Prostate gland (tissue), 2 donors: ENCODE results near the gene TNS1. TPM values are rescaled to one million over a fixed set of nuclear protein-coding genes. Genes with fewer than 3 reads are reported as not detected.

Experiments used
- DNase-seq: peaks from one replicate; pipeline ENCODE4 v3.0.0-alpha.2; 2019; ENCODE audit warnings: low spot score
- H3K27ac ChIP-seq, 2 donors: fragments of 200-600 bp; sonication (generic); 2 replicates each; pipeline ENCODE4 v1.5.1; 2017 to 2019
- H3K27me3 ChIP-seq: fragments of 200-600 bp; sonication (generic); replicated peaks from 2 replicates; pipeline ENCODE4 v1.5.1; 2019; ENCODE audit not compliant: insufficient read depth
- H3K36me3 ChIP-seq, 2 donors: fragments of 200-600 bp; sonication (generic); 1 replicate in 1 of 2; 2 replicates in 1 of 2; pipeline versions ENCODE4 v1.5.1 to v1.8.1; 2017 to 2019
- H3K4me1 ChIP-seq: fragments of 200-600 bp; sonication (generic); replicated peaks from 2 replicates; pipeline ENCODE4 v1.5.1; 2019
- H3K4me3 ChIP-seq, 2 donors: fragments of 200-600 bp; sonication (generic); 2 replicates each; pipeline ENCODE4 v1.5.1; 2017 to 2019
- H3K9me3 ChIP-seq: fragments of 200-600 bp; sonication (generic); 2 replicates; pipeline ENCODE4 v1.5.1; 2017
- CTCF ChIP-seq, 4 experiments: fragments of 200-600 bp in 2 of 4; fragments of 450-650 bp in 2 of 4; sonication (generic) in 2 of 4; IDR thresholded peaks; 1 replicate in 3 of 4; 2 replicates in 1 of 4; pipeline ENCODE4 v1.5.1; 2016 to 2019; ENCODE audit warnings: antibody characterized with exemption in 4 of 4, mild to moderate bottlenecking in 2 of 4, moderate library complexity in 2 of 4
- POLR2A ChIP-seq: fragments of 450-650 bp; IDR thresholded peaks from one replicate; pipeline ENCODE4 v1.6.1; 2016; ENCODE audit warnings: antibody characterized with exemption, mild to moderate bottlenecking
- POLR2AphosphoS5 ChIP-seq: sonication (generic); formaldehyde crosslinking; IDR thresholded peaks from one replicate; pipeline ENCODE4 v1.6.1; 2017; ENCODE audit warnings: antibody characterized with exemption
- WGBS: methylation state at CpG from one replicate; pipeline ENCODE4 v1.1.5; 2018; 5-methylcytosine and 5-hydroxymethylcytosine counted together
- intact Hi-C: fragments of 100-400 bp; cut with DNase I; formaldehyde crosslinking; loops from one replicate; pipeline ENCODE4 v1.14.2; 2022
- total RNA-seq, 2 donors: library from RNA; depleted of rRNA; stranded (reverse); fragments of >200 nt; gene quantifications; one replicate each; pipeline ENCODE4 v1.1.0, GENCODE V29; 2016

TNS1 gene
- total RNA-seq, 2 donors from 2014 or later: 238 to 659 TPM

- intact Hi-C loops: loop anchor here (5.0 kb wide), 1 partner anchor 35 kb away; no protein-coding TSS in a partner anchor
- peak overlapping the region; percentile 91 to 92 for H3K27ac ChIP-seq
- DNase-seq: no peak
- 22% methylated on average over 8 of the region's 8 CpGs for WGBS
- H3K27me3 ChIP-seq: no peaks in the 10 kb centered on the region
- no peak for TF ChIP-seq POLR2A
- no peak for TF ChIP-seq CTCF (IDR thresholded peaks at IDR 0.05)
- no peak for TF ChIP-seq POLR2AphosphoS5
- peak overlapping the region in 1 of 2 donors; percentile 1 for H3K4me3 ChIP-seq
- no peaks in the 10 kb centered on the region for H3K36me3 ChIP-seq
- H3K4me1 ChIP-seq: peaks cover 16% of the 10 kb centered on the region
- no peaks in the 10 kb centered on the region for H3K9me3 ChIP-seq
Observed at GRCh38 chr2:217937446-217937845, 65.3 kb downstream of the TNS1 start.

- intact Hi-C loops: loop anchor here (5.0 kb wide), 1 partner anchor 35 kb away; no protein-coding TSS in a partner anchor
- TF ChIP-seq POLR2AphosphoS5: no peak
- no peak for TF ChIP-seq POLR2A
- TF ChIP-seq CTCF (IDR thresholded peaks at IDR 0.05): no peak
- 41% methylated on average over 10 of the region's 10 CpGs for WGBS
- H3K9me3 ChIP-seq: no peaks in the 10 kb centered on the region
- peak overlapping the region; percentile 91 to 92 for H3K27ac ChIP-seq
- H3K36me3 ChIP-seq: no peaks in the 10 kb centered on the region
- H3K27me3 ChIP-seq: no peaks in the 10 kb centered on the region
- no peak for DNase-seq
- H3K4me1 ChIP-seq: peaks cover 16% of the 10 kb centered on the region
- H3K4me3 ChIP-seq: peak overlapping the region in 1 of 2 donors; percentile 1
Observed at GRCh38 chr2:217936952-217937351, 65.8 kb downstream of the TNS1 start.

GRCh38 chr2:217935901-217936684 lies 66.7 kb downstream of the TNS1 start:
- 44% methylated on average over 10 of the region's 10 CpGs for WGBS
- H3K4me3 ChIP-seq: no peak overlapping the region

GRCh38 chr2:217935235-217935879 lies 67.4 kb downstream of the TNS1 start:
- H3K36me3 ChIP-seq: no peaks in the 10 kb centered on the region
- intact Hi-C loops: loop anchor here (5.0 kb wide), 1 partner anchor 33 kb away; no protein-coding TSS in a partner anchor
- H3K4me3 ChIP-seq: no peak overlapping the region
- H3K27me3 ChIP-seq: no peaks in the 10 kb centered on the region
- no peaks in the 10 kb centered on the region for H3K9me3 ChIP-seq
- H3K27ac ChIP-seq: peak overlapping the region; percentile 91 to 92
- WGBS: 80% methylated on average over 7 of the region's 7 CpGs
- H3K4me1 ChIP-seq: peaks cover 16% of the 10 kb centered on the region
- DNase-seq: no peak
- TF ChIP-seq CTCF (IDR thresholded peaks at IDR 0.05): no peak
- no peak for TF ChIP-seq POLR2AphosphoS5
- no peak for TF ChIP-seq POLR2A

More at GRCh38 chr2:217935901-217936684, 66.7 kb downstream of the TNS1 start:
- no peak for DNase-seq
- Histone ChIP-seq H3K4me1 (peaks cover 16% of the 10 kb centered on the region), H3K9me3 (no peaks in the 10 kb centered on the region), H3K27me3 (no peaks in the 10 kb centered on the region), H3K36me3 (no peaks in the 10 kb centered on the region), H3K27ac (peak overlapping the region; percentile 91 to 92)
- TF ChIP-seq POLR2AphosphoS5 (no peak), CTCF (IDR thresholded peaks at IDR 0.05) (no peak), POLR2A (no peak)
- intact Hi-C loops: loop anchor here (5.0 kb wide), 1 partner anchor 34 kb away; no protein-coding TSS in a partner anchor
